Tongue (tissue), 2 donors: ENCODE data around the gene MYO10. TPM values are rescaled to one million over a fixed set of nuclear protein-coding genes. Genes with fewer than 3 reads are reported as not detected.
"Not testable (repeated sequence)": the region's sequence is repeated elsewhere in the genome, so short reads cannot be mapped to it uniquely, and the experiment has no call there.

Source experiments
- DNase-seq: peaks from one replicate; pipeline ENCODE4 v3.0.0-alpha.2; 2015
- total RNA-seq: library from RNA; depleted of rRNA; stranded (reverse); fragments of >200 nt; gene quantifications from one replicate; pipeline ENCODE4 v1.2.3, GENCODE V29; 2014

The MYO10 gene
- total RNA-seq, 1 donor from 2014 or later: 27.1 TPM

DNA sequence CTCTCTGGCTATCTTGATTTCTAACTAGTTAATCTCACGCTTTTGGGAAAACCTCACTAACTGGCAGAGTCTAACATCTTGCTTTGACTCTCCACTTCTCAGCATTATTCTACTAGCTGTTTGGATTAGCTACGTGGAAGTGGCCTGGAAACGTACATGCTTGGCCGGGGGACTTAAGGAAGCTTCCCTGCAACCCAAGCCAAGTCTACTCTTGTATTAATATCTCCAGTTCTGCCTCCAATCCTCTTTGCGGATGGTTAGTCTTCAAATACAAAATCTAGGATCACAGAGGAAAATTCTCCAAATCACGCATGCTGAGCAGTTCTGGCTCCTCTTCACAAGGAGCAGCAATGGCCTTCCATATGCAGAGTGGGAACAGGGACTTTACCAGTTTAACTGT is 267.5 kb downstream of the MYO10 start:
- DNase-seq: no peak

DNA sequence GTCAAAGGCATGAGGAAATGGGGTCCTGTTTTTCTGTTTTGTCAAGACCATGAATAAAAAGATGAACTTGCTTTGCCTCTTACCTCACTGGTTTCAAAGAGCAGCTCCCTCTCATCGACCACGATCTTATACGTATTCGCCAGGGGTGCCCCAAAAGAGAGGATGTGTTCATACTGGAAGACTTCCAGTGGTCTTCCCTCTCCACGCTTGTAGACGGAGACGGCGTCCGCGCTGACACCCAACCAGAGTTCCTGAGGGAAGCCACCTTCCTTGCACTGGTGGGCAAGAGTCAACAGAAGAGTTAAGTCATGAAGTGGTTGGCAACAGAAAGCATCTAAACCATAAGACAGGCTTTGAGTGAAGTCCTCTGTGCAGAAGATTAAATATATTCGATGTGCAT is 267.9 kb downstream of the MYO10 start:
- no peak for DNase-seq

GRCh38 chr5:16666883-16667398 is 269.1 kb downstream of the MYO10 start:
- DNase-seq: peak; percentile 77

DNA sequence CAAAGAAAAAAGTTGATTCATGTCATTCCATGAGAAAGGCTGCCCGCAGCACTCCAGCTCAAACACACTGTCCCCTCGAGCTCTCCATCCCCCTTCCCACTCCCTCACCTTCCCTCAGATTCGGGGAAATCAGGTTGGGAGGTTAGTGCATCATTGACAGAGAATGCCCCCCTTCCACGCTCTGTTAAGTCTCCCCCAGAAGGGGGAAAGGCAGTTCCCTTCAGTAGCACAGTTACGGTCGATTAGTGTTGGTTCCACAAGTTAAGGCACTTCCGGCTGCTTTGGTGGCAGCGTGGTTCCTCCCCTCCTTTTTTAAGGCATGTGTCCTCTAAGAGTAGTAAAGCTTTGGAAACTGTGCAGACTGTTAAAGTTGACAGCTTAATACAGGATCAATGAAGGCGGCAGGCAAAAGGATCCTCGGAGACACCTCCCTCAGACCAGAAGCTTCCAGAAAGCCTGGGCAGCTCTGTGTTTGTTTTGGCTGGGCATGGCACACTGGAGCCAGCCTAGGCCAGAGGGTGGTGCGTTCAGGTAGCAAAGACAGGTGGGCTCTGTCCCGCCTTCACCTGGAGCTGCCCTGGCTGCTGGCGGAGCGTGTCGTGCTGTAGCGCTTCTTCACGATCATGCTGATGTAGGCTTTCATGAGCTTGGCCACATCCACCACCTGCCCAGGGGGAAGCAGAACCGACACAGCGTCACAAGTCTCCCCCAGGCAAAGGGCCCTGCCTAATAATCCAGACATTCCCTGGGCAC is 269.8 kb downstream of the MYO10 start:
- no peak for DNase-seq

- no peak for DNase-seq
Measured at GRCh38 chr5:16665601-16666000, 270.5 kb downstream of the MYO10 start.

- DNase-seq: no peak
Measured at GRCh38 chr5:16664368-16664767, 271.7 kb downstream of the MYO10 start.

GRCh38 chr5:16663840-16664239 is 272.2 kb downstream of the MYO10 start:
- no peak for DNase-seq

- DNase-seq: no peak
Measured at GRCh38 chr5:16661713-16662112, 274.4 kb downstream of the MYO10 start.

GRCh38 chr5:16660982-16661381 is 275.1 kb downstream of the MYO10 start:
- no peak for DNase-seq

DNA sequence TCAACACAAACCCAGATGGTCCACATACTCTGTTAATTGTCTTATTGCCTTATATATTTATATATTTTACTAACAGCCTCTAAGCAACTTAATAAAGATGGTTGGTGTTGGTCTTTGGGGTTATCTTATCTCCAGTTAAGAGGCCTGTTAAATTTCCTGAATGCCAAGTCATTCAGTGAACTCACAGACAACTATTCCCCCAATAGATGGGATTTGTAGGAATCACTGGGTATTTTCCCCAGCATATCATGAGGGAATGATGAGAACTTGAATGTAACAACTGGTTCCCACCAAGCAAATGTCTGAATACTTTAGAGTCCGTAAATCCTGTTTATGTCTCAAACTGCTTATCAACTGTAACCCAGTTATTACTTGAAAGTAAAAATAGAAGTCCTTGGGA is 276.6 kb downstream of the MYO10 start:
- no peak for DNase-seq

DNA sequence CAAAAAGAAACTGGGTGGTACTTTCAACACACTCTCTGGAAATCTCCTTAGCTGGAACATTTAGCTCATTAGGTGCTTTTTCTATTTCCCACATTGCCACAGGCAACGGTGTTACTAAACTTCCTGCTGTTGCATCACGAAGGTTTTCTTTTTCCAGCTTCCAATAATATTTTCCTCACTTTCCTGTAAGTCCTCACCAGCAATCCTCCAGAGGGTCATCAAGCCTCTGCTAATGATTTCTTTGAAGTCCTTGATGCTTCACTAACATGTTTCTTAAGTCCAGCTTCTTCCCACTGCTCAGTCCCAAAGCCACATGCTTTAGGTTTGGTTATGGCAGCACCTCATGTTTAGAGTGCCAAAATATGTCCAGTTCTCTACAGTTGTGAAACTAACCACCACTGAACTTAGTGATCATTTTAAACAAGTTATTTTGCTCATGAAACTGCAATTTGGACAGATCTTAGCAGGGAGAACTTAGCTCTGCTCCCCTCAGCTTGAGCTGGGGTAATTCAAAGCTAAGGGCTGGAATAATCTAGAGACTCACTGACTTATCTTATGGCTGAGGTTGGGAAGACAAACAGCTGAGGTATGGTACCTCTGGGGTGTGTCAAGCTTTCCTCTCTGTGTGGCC is 279.4 kb downstream of the MYO10 start:
- DNase-seq: peak; percentile 71

GRCh38 chr5:16654647-16655334 is 281.3 kb downstream of the MYO10 start:
- DNase-seq: no peak

DNA sequence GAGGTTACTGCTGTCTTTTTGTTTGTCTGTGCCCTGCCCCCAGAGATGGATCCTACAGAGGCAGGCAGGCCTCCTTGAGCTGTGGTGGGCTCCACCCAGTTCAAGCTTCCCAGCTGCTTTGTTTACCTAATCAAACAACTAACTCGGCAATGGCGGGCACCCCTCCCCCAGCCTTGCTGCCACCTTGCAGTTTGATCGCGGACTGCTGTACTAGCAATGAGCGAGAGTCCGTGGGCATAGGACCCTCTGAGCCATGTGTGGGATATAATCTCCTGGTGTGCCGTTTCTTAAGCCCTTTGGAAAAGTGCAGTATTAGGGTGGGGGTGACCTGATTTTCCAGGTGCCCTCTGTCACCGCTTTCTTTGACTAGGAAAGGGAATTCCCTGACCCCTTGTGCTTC is 287.3 kb downstream of the MYO10 start:
- not testable (repeated sequence) for DNase-seq

DNA sequence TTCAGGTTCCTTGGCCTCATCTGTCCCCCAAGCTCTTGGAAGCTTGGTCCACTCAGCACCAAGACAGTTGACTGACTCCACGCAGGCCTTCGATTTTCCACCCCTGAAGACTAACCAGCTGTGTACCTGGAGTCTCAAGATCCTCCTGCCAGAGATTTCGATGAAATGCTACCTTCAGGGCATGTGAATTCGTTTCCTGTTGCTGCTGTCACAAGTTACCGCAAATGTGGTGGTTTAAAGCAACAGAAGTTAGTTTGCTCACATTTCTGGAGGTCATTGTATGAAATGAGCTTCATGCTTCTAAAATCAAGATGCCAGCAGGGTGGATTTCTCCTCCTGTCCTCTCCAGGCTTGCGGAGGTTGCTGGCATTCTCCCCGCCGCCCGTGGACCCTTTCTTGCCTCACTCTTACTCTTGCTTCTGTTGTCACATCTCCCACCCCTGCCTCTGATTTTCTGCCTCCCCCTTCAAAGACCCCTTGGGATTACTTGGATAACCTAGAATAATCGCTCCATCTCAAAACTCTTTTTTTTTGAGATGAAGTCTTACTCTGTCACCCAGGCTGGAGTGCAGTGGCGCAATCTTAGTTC is 291.7 kb downstream of the MYO10 start:
- DNase-seq: no peak

DNA sequence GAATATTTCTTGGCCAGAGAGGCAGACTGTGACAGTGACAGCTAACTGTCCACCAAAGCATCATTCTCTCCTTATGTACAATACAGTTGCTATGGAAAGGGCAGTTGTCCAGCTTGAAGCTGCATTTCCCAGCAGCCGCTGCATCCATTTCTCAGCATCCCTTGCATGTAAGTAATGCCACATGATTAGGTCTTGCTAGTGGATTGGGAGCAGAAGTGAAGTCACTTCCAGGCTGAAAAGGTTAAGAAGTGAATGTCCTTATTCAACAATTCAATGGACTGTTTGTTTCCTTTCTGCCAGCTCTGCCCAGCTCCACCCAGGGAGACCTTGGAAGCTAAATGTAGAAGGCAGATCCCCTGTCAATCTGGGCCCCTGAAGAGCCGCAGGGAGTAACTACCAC is 293.2 kb downstream of the MYO10 start:
- peak; percentile 24 for DNase-seq

- no peak for DNase-seq
Measured at GRCh38 chr5:16639206-16639605, 296.9 kb downstream of the MYO10 start.

GRCh38 chr5:16628376-16628775 is 307.7 kb downstream of the MYO10 start:
- no peak for DNase-seq

DNA sequence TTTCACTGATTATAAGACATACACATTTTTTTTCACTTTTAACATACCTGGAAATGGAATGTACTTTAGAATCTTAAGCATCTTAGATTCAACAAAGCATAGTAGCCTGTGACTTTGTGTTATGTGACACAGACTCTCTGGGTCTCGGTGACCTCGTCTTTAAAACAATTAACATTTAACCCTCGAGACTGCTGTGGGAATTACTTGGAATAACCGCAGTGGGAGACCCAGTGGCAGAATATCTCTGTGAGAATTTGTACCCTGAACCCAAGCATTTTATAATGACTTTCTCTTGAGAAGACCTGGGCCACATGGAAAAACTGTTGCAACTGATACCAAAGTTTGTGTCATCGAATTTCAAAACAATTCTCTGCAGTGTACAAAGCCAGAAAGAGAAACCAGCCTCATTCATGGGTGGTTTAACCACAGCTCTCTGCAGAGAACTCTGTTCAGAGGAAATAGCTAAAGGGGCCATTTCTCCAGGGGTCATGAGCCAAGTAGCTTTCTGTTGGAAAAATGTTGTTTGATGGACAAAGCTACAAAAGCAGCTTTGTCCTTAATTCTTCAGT is 309.3 kb downstream of the MYO10 start:
- no peak for DNase-seq

DNA sequence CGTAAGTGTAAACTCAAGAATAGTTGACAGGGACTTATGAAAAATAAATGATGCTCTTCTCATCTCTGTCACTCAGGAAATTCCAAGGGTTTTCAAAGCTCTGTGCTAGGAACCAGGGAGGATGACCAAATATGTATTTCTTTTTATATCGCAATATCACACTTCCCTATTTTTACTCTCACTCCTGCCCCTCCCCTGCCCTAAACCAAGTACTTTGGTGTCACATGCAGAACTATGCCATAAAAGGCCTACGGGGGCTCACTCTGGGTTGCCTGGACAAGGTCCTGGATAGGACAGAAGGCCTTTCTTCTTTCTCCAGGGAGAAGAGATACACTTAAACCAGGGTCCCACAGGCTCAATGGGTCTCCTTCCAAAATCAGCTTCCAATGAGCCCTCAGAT is 311.0 kb downstream of the MYO10 start:
- DNase-seq: no peak

GRCh38 chr5:16619136-16619535 is 317.0 kb downstream of the MYO10 start:
- no peak for DNase-seq

GRCh38 chr5:16618138-16618897 is 317.8 kb downstream of the MYO10 start:
- DNase-seq: no peak
